ENCODE measurements around the gene TPM2.

DNA sequence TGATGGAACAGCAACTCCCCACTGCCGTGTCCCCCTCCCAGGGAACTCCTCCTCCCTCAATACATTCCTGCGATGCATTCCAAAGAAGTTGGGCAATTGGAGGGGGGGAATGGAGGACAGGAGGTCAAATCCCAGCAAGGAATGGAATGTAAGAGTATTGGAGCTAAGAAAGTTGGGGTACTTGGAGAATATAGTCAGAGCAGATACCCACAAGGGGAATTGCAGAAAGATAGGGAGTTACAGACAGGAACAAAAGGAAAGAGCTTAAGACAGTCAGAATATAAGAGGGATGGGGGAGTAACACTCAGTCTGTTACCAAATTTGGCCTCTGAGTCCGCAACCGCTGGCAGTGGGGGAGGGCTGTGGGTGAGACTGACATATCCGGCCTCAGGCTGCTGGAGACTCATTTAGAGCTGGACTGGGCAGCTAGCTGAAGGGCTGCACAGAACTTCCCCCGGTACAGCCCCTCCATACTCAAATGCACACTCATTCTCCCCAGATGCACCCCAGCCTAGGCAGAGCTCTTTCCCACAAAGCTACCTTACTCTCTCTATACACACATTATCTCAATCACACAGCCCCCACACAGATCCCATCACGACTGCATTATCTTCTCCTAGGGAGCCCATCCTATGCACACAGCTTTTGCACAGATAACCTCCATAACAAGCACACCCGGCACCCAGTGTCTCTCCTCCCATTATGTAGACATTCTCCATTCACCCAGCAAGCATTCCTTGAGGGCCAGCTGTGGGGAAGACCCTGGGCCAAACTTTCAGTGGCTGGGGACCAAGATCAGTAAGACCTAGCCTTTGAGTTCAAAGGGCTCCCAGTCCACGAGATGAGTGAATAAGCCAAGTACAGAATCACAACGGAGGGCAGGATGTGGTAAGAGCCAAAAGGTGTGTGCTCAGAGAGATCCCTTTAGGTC lies 38.6 kb upstream of the TPM2 start:
- TF ChIP-seq, protein P1, sequence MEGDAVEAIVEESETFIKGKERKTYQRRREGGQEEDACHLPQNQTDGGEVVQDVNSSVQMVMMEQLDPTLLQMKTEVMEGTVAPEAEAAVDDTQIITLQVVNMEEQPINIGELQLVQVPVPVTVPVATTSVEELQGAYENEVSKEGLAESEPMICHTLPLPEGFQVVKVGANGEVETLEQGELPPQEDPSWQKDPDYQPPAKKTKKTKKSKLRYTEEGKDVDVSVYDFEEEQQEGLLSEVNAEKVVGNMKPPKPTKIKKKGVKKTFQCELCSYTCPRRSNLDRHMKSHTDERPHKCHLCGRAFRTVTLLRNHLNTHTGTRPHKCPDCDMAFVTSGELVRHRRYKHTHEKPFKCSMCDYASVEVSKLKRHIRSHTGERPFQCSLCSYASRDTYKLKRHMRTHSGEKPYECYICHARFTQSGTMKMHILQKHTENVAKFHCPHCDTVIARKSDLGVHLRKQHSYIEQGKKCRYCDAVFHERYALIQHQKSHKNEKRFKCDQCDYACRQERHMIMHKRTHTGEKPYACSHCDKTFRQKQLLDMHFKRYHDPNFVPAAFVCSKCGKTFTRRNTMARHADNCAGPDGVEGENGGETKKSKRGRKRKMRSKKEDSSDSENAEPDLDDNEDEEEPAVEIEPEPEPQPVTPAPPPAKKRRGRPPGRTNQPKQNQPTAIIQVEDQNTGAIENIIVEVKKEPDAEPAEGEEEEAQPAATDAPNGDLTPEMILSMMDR (IDR thresholded peaks at IDR 0.05): no peak
- no peak for TF ChIP-seq EZH2 (IDR thresholded peaks at IDR 0.05; ENCODE audit: borderline replicate concordance, insufficient read depth, low read depth, low read length, poor library complexity, severe bottlenecking)
